Measurements from ENCODE around the gene CDK3.

The CDK3 gene

GRCh38 chr17:76032073-76032779 is 31.6 kb downstream of the CDK3 start:
- DNase-seq (ENCODE audit: low read depth): no peak
- TF ChIP-seq CTCF (conservative IDR thresholded peaks at IDR 0.05; ENCODE audit: control insufficient read depth, insufficient read depth, low read depth, low read length): no peak
- H3K4me3 ChIP-seq (ENCODE audit: control insufficient read depth, low read depth, low read length): no peak overlapping the region

- TF ChIP-seq CTCF (conservative IDR thresholded peaks at IDR 0.05; ENCODE audit: control insufficient read depth, insufficient read depth, low read depth, low read length): no peak
- DNase-seq (ENCODE audit: low read depth): no peak
These were observed 32.1 kb downstream of the CDK3 start for GRCh38 chr17:76032780-76033108.

GRCh38 chr17:76033139-76033538 is 32.5 kb downstream of the CDK3 start:
- H3K4me3 ChIP-seq (ENCODE audit: control insufficient read depth, low read depth, low read length): no peak overlapping the region
- no peak for DNase-seq (ENCODE audit: low read depth)
- no peak for TF ChIP-seq CTCF (conservative IDR thresholded peaks at IDR 0.05; ENCODE audit: control insufficient read depth, insufficient read depth, low read depth, low read length)

More at GRCh38 chr17:76032780-76033108, 32.1 kb downstream of the CDK3 start:
- H3K4me3 ChIP-seq (ENCODE audit: control insufficient read depth, low read depth, low read length): no peak overlapping the region

- DNase-seq (ENCODE audit: low read depth): no peak
- no peak for TF ChIP-seq CTCF (conservative IDR thresholded peaks at IDR 0.05; ENCODE audit: control insufficient read depth, insufficient read depth, low read depth, low read length)
- no peak overlapping the region for H3K4me3 ChIP-seq (ENCODE audit: control insufficient read depth, low read depth, low read length)
These were observed 34.0 kb downstream of the CDK3 start for GRCh38 chr17:76034428-76035350.

GRCh38 chr17:76036497-76037261 is 36.0 kb downstream of the CDK3 start:
- no peak overlapping the region for H3K4me3 ChIP-seq (ENCODE audit: control insufficient read depth, low read depth, low read length)
- no peak for DNase-seq (ENCODE audit: low read depth)
- no peak for TF ChIP-seq CTCF (conservative IDR thresholded peaks at IDR 0.05; ENCODE audit: control insufficient read depth, insufficient read depth, low read depth, low read length)

- DNase-seq (ENCODE audit: low read depth): no peak
- TF ChIP-seq CTCF (conservative IDR thresholded peaks at IDR 0.05; ENCODE audit: control insufficient read depth, insufficient read depth, low read depth, low read length): no peak
These were observed 37.4 kb downstream of the CDK3 start for GRCh38 chr17:76038050-76038449.

More at GRCh38 chr17:76038050-76038449, 37.4 kb downstream of the CDK3 start:
- H3K4me3 ChIP-seq (ENCODE audit: control insufficient read depth, low read depth, low read length): no peak overlapping the region

Measured in fibroblast of mammary gland (primary cell).